Thyroid gland (tissue), 4 donors: ENCODE results near the gene FAM180B.

Source experiments
- CTCF ChIP-seq, 6 experiments: fragments of 200-600 bp in 3 of 6; fragments of 450-650 bp in 3 of 6; sonication (generic) in 3 of 6; IDR thresholded peaks; one replicate each; pipeline ENCODE4 v1.5.1; 2016 to 2019; ENCODE audit warnings: antibody characterized with exemption in 6 of 6, mild to moderate bottlenecking in 2 of 6, inconsistent platforms in 1 of 6, moderate library complexity in 1 of 6
- POLR2A ChIP-seq, 2 donors: fragments of 450-650 bp; IDR thresholded peaks; one replicate each; pipeline ENCODE4 v1.6.1; 2017; ENCODE audit warnings: antibody characterized with exemption in 2 of 2, mild to moderate bottlenecking in 2 of 2, moderate library complexity in 1 of 2

GRCh38 chr11:47615249-47615648 is 28.8 kb downstream of the FAM180B start:
- no peak for TF ChIP-seq CTCF (IDR thresholded peaks at IDR 0.05)
- TF ChIP-seq POLR2A (IDR thresholded peaks at IDR 0.05): no peak
